HG03108 (cell line): ENCODE measurements around the gene HVCN1.
"Not testable (repeated sequence)": the region's sequence is repeated elsewhere in the genome, so short reads cannot be mapped to it uniquely, and the experiment has no call there.

Experiments used
- ATAC-seq: cut with Tn5 transposase; IDR thresholded peaks from one replicate; pipeline ENCODE4 v1.9.1; 2021; ENCODE audit warnings: moderate library complexity; ENCODE audit not compliant: unreplicated experiment

Gene HVCN1

DNA sequence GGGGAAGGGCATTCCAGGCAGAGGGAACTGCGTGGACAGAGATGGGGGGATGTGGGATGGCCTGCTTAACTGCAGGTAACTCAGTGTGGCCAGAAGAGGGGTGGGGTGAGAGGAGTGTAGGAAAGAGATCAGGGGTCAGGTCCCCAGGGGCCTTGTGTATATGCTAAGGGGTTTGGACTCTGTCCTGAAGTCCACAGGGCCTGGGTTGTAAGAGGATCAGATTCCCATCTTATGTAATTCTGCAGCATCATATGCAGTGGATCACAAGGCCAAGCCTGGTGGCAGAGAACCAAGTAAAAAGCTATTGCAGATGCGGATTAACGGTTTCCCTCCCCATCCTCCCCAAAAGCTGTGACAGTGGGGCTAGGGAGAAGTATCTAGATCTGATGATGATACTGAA is 66.3 kb downstream of the HVCN1 start:
- no peak for ATAC-seq

GRCh38 chr12:110619534-110619953 is 69.4 kb downstream of the HVCN1 start:
- ATAC-seq = peak; percentile 53

GRCh38 chr12:110616471-110617115 is 72.3 kb downstream of the HVCN1 start:
- ATAC-seq = no peak

DNA sequence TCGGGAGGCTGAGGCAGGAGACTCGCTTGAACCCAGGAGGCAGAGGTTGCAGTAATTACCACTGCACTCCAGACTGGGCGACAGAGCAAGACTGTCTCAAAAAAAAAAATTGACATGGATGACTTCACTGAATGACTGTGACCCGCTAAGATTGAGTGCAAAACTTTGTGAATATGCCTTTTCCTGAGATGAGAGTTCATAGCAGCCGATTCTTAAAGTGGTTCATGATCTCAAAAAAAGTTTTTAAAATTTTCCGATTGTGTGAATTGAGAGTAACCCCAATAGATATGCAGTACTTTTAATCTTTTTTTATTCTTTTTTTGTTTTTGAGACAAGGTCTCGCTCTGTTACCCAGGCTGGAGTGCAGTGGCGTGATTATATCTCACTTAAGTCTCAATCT is 73.7 kb downstream of the HVCN1 start:
- ATAC-seq = no peak

DNA sequence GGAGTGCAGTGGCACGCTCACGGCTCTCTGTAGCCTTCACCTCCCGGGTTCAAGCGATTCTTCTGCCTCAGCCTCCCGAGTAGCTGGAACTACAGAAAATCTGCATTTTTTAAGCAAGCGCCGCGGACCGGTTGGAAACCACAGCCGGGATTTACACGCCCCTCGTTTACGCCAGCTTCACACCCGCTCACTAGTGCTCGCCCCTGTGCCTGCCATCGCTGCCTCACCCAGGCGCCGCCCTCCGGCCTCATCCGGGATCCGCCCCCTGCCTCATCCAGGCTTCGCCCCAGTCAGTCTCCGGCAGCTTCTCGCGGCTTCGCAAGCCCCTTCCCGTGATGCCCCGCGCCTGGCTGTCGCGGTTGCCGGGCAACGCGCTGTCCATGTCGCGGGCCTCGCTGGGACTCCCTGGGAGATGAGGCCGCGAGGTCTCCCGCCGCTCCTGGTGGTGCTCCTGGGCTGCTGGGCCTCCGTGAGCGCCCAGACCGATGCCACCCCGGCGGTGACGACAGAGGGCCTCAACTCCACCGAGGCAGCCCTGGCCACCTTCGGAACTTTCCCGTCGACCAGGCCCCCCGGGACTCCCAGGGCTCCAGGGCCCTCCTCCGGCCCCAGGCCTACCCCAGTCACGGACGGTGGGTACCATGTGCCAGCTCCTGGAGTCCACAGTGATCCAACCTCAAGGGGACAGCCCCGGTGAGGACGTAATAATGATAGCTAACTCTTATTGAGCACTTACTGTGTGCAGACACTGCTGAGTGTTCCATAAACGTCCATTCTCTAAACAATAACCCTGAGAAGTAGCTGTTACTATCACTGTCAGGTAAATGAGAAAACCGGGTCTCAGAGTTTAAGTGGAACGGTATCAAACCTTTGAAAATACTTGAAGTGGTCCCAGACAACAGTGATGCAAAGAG is 74.9 kb downstream of the HVCN1 start, which contains the start of gene TCTN1:
TSS of gene TCTN1 (plus strand) at position 359 of the 914 bp plus-strand sequence. CDS start at position 413, 54 bp downstream.
- peak; percentile 93 for ATAC-seq

DNA sequence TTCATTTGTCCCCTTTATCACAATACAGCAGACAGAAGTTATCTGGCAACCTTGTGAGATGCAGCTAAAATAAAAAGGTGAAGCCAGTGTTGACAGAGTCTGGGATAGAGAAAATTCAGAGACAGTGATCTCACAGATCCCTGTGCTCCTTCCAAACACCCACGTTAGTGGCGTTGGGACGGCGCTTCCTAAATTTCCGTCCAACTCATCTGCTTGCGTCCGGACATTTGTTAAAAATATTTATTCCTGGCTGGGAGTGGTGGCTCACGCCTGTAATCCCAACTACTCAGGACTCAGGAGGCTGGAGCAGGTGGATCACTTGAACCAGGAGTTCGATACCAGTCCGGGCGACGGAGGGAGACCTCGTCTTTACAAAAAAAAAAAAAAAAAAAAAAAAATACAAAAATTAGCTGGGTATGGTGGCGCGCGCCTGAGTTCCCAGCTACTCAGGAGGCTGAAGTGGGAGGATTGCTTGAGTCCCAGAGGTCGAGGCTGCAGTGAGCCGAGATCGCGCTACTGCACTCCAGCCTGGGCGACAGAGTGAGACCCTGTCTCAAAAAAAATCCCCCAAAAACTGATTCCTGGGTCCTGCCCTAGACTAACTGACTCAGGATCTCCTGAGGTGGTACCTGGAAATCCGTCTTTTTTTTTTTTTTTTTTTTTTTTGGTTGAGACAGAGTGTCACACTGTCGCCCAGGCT is 75.7 kb downstream of the HVCN1 start:
- no peak for ATAC-seq

DNA sequence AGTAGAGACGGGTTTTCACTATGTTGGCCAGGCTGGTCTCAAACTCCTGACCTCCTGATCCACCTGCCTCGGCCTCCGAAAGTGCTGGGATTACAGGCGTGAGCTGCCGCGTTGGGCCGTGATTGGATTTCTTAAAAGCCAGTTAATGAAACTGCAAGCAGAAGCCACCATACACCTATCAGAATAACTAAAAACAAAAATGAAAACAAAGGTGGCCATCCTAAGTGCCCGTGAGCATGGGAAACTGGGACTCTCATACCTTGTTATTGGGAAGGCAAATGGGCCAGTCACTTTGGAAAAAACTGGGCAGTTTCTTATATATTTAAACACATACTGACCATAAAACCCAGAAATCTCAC is 82.7 kb downstream of the HVCN1 start:
- no peak for ATAC-seq

DNA sequence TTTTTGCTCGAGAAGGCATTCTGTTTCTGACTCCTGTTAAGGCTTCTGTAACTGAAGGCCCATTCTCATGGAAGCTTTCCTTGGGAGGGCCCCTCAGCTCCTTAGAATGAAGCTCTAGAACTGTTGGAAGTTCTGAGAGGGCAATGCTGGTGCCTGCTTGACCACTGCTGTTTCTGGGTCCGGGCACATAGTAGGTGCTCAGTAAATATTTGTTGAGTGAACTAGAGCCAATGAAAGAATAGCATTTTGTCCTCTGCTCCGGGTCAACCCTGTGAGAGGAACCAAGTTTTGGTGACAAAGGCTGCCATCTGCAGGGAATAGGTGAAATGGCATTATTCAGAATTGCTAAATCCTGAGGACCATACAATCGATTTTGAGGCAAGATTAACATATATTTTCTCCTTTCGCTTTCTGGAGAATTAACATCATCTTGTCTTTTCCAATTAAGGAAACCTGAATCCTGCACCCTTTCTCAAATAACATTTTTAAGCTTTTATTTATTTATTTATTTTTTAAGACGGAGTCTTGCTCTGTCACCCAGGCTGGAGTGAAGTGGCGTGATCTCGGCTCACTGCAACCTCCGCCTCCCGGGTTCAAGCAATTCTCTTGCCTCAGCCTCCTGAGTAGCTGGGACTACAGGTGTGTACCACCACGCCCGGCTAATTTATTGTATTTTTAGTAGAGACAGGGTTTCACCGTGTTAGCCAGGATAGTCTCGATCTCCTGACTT is 86.7 kb downstream of the HVCN1 start:
- ATAC-seq = not testable (repeated sequence)

DNA sequence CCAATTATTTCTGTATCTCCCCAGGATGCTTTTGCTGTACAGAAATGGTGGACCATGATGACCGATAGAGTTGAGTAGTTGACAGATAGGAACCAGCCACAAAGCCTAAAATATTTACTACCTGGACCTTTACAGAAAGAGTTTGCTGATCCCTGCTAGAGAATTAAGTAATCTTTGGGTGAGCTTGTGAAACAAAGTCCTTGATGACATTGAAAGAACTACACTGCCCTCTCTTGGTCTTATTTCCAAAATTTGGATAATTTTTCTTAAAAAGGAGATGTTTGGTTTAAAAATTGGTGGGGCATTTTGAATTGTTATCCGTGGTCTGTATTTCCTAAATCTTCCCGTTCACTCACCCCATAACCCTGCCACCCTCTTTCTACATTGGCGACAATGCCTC is 88.7 kb downstream of the HVCN1 start:
- no peak for ATAC-seq

DNA sequence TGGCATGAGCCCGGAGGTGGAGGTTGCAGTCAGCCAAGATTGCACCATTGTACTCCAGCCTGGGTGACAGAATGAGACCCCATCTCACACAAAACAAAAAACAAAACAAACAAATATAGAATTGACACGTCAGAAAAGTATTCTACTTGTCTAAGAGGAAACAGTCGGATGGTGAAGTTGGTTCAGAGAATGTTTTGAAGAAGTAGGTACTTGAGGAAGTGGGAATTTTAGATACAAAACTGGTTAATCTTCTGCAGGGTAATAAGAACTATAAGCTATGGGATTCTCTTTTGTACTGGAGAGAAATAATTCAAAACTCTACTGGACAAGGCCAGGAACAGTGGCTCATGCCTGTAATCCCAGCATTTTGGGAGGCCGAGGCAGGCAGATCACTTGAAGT is 89.6 kb downstream of the HVCN1 start:
- ATAC-seq = no peak
